ENCODE results near the gene SLC35B2.

DNA sequence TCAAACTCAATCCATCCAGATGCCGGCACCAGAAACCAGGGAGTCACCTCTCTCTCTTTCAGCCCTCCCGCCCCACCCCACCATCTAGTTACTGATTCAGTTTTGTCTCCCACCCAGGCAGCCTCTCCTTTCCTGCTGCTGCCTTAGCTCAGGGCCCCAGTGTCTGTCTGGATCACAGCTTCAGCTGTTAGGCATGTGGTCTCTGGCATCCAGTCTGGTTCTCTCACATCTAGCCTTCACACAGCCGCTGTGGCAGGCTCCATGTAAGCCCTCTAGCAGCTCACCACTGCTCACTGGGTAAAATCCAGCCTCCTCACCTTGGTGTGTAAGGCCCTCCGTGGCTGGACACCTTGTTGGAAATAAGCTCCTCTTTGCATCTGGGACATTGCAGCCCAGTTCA, 34.5 kb upstream of the SLC35B2 start:
- TF ChIP-seq EZH2 (IDR thresholded peaks at IDR 0.05): no peak
- TF ChIP-seq, protein P1, sequence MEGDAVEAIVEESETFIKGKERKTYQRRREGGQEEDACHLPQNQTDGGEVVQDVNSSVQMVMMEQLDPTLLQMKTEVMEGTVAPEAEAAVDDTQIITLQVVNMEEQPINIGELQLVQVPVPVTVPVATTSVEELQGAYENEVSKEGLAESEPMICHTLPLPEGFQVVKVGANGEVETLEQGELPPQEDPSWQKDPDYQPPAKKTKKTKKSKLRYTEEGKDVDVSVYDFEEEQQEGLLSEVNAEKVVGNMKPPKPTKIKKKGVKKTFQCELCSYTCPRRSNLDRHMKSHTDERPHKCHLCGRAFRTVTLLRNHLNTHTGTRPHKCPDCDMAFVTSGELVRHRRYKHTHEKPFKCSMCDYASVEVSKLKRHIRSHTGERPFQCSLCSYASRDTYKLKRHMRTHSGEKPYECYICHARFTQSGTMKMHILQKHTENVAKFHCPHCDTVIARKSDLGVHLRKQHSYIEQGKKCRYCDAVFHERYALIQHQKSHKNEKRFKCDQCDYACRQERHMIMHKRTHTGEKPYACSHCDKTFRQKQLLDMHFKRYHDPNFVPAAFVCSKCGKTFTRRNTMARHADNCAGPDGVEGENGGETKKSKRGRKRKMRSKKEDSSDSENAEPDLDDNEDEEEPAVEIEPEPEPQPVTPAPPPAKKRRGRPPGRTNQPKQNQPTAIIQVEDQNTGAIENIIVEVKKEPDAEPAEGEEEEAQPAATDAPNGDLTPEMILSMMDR (IDR thresholded peaks at IDR 0.05): no peak

Measured in neural progenitor cell (in vitro differentiated cells).